Upper lobe of left lung (tissue), 4 donors: ENCODE measurements around the gene MPRIP.

Source experiments
- CTCF ChIP-seq, 6 experiments: fragments of 450-650 bp in 4 of 6; fragments of 200-600 bp in 2 of 6; sonication (generic) in 2 of 6; IDR thresholded peaks; one replicate each; pipeline ENCODE4 v1.5.1; 2016 to 2019; ENCODE audit warnings: antibody characterized with exemption in 6 of 6
- POLR2A ChIP-seq, 4 donors: fragments of 450-650 bp; IDR thresholded peaks; one replicate each; pipeline ENCODE4 v1.5.1; 2016 to 2017; ENCODE audit warnings: antibody characterized with exemption in 4 of 4, mild to moderate bottlenecking in 2 of 4

GRCh38 chr17:17080181-17080631, 37.9 kb downstream of the MPRIP start:
- TF ChIP-seq CTCF (IDR thresholded peaks at IDR 0.05) (no peak), POLR2A (IDR thresholded peaks at IDR 0.05) (no peak)
